GM15510 (cell line): ENCODE data around the gene ADSS1.

Source experiments
- POLR2A ChIP-seq: IDR thresholded peaks from 3 replicates; pipeline ENCODE4 v1.6.1; 2011; ENCODE audit warnings: borderline replicate concordance; ENCODE audit not compliant: insufficient read length; ENCODE audit errors: extremely low read depth

ADSS1 gene

GRCh38 chr14:104767634-104767918 lies 43.5 kb downstream of the ADSS1 start:
- TF ChIP-seq POLR2A: no peak

DNA sequence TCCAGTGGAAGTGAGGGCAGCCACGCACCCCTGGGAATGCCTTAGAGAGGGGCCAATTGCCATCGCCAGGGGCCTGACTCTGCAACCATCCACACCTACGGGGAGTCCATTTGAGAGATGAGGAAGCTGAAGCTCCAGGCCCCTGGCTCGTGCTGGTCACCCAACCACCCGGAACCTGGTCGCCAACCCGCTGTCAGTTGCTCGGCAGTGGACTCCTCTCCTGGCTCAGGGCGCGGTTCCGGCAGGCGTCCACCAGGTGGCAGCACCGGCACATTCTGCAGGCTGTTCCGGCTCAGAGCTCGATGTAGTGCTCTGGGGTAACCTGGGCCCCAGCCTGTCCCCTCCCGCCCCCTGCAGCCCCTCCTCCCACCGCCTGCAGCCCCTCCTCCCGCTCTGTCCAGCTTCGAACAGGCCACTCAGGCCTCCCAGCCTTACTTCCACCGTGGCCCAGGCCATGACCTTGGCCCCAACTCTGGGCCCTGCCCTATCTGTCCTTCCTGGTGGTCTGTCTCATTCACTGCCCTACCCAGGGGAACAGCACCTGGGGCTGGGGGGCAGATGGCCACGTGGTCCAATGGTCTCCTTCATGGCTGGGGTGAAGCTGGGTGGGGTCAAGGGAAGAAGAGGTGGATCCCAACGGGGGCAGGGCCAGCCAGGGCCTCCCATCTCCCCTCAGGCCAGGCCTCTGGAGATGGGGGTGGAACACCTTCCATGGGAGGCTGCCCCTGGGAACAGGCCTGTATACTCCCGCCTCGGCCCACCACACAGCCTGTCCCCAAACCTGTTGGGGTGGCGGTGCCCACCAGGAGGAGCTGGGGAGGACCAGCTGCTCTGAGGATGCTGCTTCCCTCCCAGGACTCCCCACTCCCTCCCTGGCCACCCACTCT lies 44.7 kb downstream of the ADSS1 start:
- no peak for TF ChIP-seq POLR2A

GRCh38 chr14:104769324-104770071 lies 45.5 kb downstream of the ADSS1 start:
- TF ChIP-seq POLR2A: no peak

DNA sequence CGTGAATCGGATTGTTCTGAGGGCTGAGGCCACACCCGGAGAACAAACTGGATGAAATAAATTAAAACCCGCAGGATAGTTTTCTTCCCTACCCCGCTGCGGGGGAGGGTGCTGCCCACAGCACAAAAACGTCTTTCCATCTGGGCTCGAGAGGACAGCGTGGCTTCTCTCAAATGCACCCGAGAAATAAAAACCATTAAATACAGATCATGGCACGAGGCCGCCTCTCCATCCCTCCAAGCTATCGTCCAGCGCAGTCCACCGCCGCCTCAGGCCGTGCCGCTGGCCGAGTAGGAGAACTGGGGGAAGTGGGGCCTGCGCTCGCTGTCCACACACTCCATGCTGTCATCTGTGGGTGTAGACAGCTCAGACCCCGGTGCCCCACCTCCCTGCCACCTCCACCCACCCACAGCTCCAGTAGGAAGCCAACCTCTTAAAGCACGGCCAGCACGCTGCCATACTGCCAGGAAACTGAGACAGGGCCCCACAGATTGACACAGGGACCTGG lies 46.1 kb downstream of the ADSS1 start:
- no peak for TF ChIP-seq POLR2A

DNA sequence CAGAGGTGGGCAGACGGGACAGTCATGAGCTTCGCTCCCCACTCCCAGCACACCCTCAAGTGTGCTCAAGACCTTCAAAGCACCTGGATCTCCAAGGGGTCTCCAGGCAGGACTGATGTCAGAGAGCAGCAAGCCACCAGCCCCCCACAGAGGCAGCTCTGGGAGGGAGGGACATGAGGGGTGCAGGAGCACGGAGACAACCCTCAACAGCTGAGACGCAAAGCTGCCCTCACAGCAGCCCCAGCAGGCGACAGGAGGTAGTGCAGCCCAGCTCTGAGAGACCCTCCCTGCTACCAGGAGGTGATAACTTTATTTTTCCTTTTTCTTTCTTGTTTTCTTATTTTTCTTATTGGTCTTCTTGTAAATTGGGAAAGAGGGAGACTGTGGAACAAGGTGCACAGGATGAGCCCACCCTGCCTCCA lies 46.8 kb downstream of the ADSS1 start:
- no peak for TF ChIP-seq POLR2A

- TF ChIP-seq POLR2A: no peak
Measured at GRCh38 chr14:104771374-104771773, 47.3 kb downstream of the ADSS1 start.

GRCh38 chr14:104771918-104772706 lies 48.1 kb downstream of the ADSS1 start:
- TF ChIP-seq POLR2A: no peak

GRCh38 chr14:104772707-104773504 lies 48.9 kb downstream of the ADSS1 start:
- no peak for TF ChIP-seq POLR2A

GRCh38 chr14:104773505-104774452 lies 49.8 kb downstream of the ADSS1 start:
- TF ChIP-seq POLR2A: no peak

DNA sequence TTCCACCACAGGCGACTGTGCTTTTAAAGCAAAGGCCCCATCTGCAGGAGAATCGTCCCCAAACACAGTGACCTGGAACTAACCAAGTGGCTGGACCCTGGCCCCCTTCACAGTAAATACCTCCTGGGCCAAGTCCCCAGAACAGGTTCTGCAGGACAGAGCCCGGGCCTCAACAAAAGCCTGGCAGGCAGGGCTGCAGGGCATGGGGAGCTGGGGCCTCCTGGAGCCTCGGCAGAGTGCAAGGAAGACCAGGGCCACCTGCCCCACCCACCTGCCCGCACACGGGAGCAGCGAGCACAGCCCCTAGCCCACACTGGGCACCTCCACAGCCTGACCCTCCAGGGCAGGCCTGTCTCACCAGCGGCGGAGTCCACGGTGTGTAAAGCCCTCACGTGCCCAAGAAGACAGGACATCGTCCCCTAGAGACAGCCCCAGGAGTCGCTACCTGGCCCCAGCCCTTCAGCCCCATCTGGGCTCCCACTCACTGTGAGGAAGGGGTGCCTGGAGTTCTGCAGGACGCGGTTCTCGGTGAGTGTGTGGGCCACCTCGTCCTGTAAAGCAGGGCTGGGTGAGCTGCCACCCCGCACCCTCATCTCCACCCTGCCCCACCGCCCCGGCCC lies 50.5 kb downstream of the ADSS1 start:
- TF ChIP-seq POLR2A: no peak

DNA sequence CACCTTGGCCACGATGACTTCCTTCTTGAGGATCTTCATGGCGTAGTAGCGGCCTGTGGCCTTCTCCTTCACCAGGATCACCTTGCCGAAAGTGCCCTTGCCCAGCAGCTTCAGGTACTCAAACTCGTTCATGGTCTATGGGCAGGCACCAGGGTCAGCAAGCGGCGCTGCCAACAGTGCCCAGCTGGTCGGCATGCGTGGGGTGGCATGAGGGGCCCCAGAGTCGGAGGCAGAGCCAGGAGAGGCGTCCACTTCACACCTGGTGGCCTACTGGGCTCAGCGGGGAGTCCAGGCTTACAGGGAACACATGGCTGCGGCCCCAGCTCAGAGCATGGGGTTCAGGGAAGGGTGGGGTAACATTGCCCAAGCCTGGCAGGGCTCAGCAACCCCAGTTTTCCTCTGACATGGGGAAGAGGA lies 51.1 kb downstream of the ADSS1 start:
- TF ChIP-seq POLR2A: no peak

DNA sequence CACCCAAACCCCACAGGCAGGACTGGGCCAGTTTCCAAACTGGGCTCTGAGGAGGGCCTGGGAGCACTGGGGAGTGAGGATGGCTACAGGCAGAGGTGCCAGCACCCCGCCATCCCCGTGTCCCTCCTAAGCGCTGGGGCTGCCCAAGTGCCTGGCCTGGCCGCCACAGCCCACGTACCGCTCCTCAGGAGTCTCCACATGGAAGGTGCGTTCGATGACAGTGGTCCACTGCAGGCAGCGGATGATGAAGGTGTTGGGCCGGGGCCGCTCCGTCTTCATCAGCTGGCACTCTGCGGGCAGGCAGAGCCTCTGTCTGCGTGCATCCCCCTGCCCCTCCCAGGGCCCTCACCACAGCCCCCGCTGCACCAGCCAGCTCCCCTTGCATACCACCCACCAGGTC lies 52.5 kb downstream of the ADSS1 start:
- no peak for TF ChIP-seq POLR2A

DNA sequence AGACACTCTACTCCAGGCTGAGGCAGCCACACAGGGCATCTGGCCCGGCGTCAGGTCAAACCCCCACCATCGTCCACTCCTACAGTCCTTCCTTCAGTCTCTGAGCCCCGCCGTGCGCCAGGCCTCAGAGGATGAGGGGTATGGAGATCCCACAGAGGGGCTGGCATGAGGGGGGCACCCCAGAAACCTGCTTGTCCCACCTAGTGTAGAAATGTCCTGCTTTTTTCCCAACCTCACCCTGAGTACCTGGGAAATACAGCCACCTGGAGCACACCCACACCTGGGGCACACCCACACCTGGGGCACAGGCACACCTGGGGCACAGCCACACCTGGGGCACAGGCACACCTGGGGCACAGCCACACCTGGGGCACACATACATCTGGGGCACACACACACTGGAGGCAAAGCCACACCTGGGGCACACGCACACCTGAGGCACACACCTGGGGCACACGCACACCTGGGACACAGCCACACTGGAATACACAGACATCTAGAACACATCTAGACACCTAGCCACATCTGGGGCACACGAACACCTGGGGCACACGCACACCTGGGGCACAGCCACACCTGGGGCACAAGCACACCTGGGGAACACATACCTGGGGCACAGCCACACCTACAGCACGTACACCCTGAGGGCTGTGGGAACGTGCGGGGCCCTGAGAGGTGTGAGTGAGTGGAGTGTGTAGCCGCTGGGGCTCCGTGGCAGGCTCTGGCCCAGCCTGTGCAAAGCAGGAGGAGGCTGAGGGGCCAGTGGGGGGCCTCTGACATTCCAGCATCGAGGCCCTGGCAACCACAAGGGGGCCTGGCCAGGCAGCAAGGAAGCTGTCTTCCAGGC lies 53.2 kb downstream of the ADSS1 start:
- TF ChIP-seq POLR2A: no peak
